ENCODE measurements around the gene NTMT1. TPM values are rescaled to one million over a fixed set of nuclear protein-coding genes. Genes with fewer than 3 reads are reported as not detected.

NTMT1 gene
- total and polyA plus RNA-seq, 12 donors: 54.0 to 123 (median 61.9) TPM

DNA sequence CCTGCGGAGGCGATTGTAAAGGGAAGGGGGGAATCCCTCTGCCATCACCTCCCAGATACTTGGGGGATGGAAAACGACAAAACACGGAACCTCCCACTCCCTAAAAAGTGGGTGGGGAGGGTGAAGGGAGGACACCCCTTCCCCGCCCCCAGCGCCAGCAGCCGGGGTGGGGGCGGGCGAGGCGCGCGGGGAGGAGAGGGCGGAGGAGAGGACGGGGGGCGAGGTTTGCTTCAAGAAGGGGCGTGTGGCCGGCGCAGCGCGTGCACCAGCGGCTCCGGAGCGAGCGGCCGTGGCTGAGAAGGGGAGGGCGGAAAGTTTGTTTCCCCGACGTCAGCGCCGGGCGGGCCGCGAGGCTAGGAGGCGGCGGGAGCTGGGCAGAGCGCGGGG lies 39.4 kb downstream of the NTMT1 start, which contains the start of gene PRRX2:
TSS of gene PRRX2 (plus strand) at position 259 of the 387 bp plus-strand sequence. CDS start 221 bp downstream, outside the sequence.
- peaks cover 5 to 61% (median 45%) of the 10 kb centered on the region in 7 donors for H3K27me3 ChIP-seq
- ATAC-seq (peak in 7 of 8 donors; percentile 46 to 74 (median 54)), DNase-seq (peak in 1 of 2 donors; percentile 44)
- TF ChIP-seq, protein P1, sequence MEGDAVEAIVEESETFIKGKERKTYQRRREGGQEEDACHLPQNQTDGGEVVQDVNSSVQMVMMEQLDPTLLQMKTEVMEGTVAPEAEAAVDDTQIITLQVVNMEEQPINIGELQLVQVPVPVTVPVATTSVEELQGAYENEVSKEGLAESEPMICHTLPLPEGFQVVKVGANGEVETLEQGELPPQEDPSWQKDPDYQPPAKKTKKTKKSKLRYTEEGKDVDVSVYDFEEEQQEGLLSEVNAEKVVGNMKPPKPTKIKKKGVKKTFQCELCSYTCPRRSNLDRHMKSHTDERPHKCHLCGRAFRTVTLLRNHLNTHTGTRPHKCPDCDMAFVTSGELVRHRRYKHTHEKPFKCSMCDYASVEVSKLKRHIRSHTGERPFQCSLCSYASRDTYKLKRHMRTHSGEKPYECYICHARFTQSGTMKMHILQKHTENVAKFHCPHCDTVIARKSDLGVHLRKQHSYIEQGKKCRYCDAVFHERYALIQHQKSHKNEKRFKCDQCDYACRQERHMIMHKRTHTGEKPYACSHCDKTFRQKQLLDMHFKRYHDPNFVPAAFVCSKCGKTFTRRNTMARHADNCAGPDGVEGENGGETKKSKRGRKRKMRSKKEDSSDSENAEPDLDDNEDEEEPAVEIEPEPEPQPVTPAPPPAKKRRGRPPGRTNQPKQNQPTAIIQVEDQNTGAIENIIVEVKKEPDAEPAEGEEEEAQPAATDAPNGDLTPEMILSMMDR (IDR thresholded peaks at IDR 0.05): no peak
- peak within 1 kb of the TSS; percentile 14 to 57 (median 46) for H3K4me3 ChIP-seq
- intact Hi-C loops (cut with DNase I): no loop called here
- no peaks in the 10 kb centered on the region for H3K36me3 ChIP-seq
- peaks cover 0 to 17% (median 5%) of the 10 kb centered on the region in 9 donors for H3K4me1 ChIP-seq
- H3K27ac ChIP-seq: peak within 1 kb of the TSS in 2 of 10 donors; percentile 22 to 31
- WGBS, 2 donors: 0% methylated on average over 11 to 37 of the region's 37 CpGs
- H3K9me3 ChIP-seq: no peaks in the 10 kb centered on the region

DNA sequence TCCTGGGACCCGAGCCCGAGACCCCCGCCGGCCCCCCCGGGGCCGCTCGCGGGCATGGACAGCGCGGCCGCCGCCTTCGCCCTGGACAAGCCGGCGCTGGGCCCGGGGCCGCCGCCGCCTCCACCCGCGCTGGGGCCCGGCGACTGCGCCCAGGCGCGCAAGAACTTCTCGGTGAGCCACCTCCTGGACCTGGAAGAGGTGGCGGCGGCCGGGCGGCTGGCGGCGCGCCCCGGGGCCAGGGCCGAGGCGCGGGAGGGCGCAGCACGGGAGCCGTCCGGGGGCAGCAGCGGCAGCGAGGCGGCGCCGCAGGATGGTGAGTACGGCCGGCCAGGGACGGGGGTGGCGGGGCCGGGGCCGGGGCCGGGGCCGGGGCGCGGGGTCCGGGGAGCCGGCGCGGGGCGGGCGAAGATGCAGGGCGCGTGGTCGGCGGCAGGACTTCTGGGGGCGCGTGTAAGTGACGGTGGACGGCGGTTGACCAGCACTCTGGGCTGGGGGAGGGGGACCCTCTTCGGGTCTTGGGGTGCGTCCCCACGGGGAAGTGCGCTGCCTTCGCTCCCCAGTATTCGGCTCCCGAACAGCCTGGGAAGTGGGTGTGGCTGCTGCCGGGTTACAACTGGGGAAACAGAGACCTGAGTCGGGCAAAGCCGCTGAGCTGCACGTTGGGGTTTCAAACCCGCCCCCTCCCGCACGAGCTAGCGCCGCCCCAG lies 40.0 kb downstream of the NTMT1 start:
- TF ChIP-seq, protein P1 (IDR thresholded peaks at IDR 0.05): no peak
- ATAC-seq: peak in 1 of 8 donors; percentile 13
- Histone ChIP-seq H3K27ac (no peak overlapping the region), H3K27me3 (peaks cover 5 to 61% (median 44%) of the 10 kb centered on the region in 7 donors), H3K9me3 (no peaks in the 10 kb centered on the region), H3K4me1 (peaks cover 0 to 17% (median 5%) of the 10 kb centered on the region in 9 donors), H3K4me3 (peak overlapping the region in 9 of 10 donors; percentile 22 to 57 (median 48)), H3K36me3 (no peaks in the 10 kb centered on the region)
- intact Hi-C loops (cut with DNase I): no loop called here
- 4 to 5% methylated on average over 45 to 88 of the region's 88 CpGs for WGBS, 2 donors
- no peak for DNase-seq

DNA sequence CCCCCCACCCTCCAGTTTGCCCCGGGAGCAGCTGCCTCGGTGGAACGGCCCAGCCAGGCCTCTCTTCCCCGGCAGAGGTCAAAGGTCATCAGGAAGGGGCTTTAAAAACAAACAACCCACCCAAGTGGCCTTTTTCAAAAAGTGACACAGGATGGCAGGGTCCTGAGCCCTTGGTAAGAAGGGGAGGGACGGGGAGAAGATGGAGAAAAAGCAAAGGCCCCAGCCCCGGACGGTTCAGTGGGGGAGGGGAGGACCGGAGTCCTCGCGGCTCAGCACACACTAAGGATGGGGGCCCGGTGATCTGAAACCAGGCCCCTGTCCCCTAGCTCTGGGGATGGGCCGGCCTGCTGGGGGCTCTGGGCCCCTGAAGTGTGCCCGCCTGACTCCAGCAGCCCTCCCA lies 40.6 kb downstream of the NTMT1 start:
- 34 to 36% methylated on average over 13 of the region's 13 CpGs for WGBS, 2 donors
- Histone ChIP-seq H3K27me3 (peaks cover 5 to 61% (median 44%) of the 10 kb centered on the region in 7 donors), H3K9me3 (no peaks in the 10 kb centered on the region), H3K36me3 (no peaks in the 10 kb centered on the region), H3K4me3 (peak overlapping the region in 6 of 10 donors; percentile 29 to 50 (median 40)), H3K27ac (no peak overlapping the region), H3K4me1 (peaks cover 0 to 17% (median 5%) of the 10 kb centered on the region in 9 donors)
- intact Hi-C loops (cut with DNase I): no loop called here
- TF ChIP-seq, protein P1 (IDR thresholded peaks at IDR 0.05): no peak
- ATAC-seq (no peak), DNase-seq (no peak)

DNA sequence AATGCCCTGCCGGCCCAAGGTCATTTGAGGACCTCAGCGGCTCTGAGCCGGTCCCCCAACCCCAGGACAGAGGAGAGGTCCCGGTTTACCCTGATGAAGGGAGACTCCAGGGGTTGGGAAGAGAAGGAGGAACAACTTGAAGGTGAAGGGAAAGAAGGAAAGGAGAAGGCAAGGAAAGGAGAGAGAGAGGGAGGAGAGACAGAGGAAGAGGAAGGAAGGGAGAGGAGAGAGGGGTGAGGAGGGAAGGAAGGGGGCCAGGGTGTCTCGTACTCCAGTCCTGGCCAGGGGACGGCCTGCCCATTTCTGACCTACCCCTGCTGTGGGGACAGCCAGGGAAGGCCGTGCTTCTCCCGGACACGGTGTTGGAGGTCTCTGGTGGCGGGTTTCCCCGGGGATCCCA lies 41.4 kb downstream of the NTMT1 start:
- no peaks in the 10 kb centered on the region for H3K36me3 ChIP-seq
- no peak overlapping the region for H3K27ac ChIP-seq
- peaks cover 0 to 17% (median 5%) of the 10 kb centered on the region in 9 donors for H3K4me1 ChIP-seq
- no peak overlapping the region for H3K4me3 ChIP-seq
- intact Hi-C loops (cut with DNase I): no loop called here
- H3K9me3 ChIP-seq: no peaks in the 10 kb centered on the region
- ATAC-seq: no peak
- TF ChIP-seq, protein P1 (IDR thresholded peaks at IDR 0.05): no peak
- peaks cover 5 to 61% (median 44%) of the 10 kb centered on the region in 7 donors for H3K27me3 ChIP-seq
- WGBS, 2 donors: 76 to 82% methylated on average over 11 of the region's 11 CpGs
- no peak for DNase-seq
